ENCODE data around the gene MVB12B. TPM values are rescaled to one million over a fixed set of nuclear protein-coding genes. Genes with fewer than 3 reads are reported as not detected.

Gene MVB12B
- total and polyA plus RNA-seq, 2 donors: 4.4 to 11.5 TPM

- Histone ChIP-seq H3K4me1 (ENCODE audit: control insufficient read depth in 2 of 2, insufficient read depth in 2 of 2, low read length in 2 of 2) (peaks cover 60 to 71% of the 10 kb centered on the region in 2 donors), H3K4me3 (ENCODE audit: low read length in 2 of 2) (no peak overlapping the region), H3K27ac (ENCODE audit: low read depth in 1 of 2, low read length in 1 of 2) (no peak overlapping the region), H3K27me3 (ENCODE audit: control insufficient read depth in 2 of 2, insufficient read depth in 1 of 2, low read length in 1 of 2) (no peaks in the 10 kb centered on the region), H3K36me3 (ENCODE audit: control insufficient read depth in 2 of 2, insufficient read depth in 2 of 2, low read length in 1 of 2) (peaks cover 3 to 12% of the 10 kb centered on the region in 2 donors), H3K9me3 (ENCODE audit: control insufficient read depth in 2 of 2, insufficient read depth in 1 of 2, low read length in 1 of 2) (no peaks in the 10 kb centered on the region)
- WGBS: 93% methylated on average over 8 of the region's 8 CpGs
- no peak for DNase-seq (ENCODE audit: low read depth in 6 of 9, low spot score in 9 of 9)
Observed at GRCh38 chr9:126399251-126399650, 72.6 kb downstream of the MVB12B start.

- Histone ChIP-seq H3K36me3 (ENCODE audit: control insufficient read depth in 2 of 2, insufficient read depth in 2 of 2, low read length in 1 of 2) (peaks cover 3 to 12% of the 10 kb centered on the region in 2 donors), H3K27ac (ENCODE audit: low read depth in 1 of 2, low read length in 1 of 2) (no peak overlapping the region), H3K4me1 (ENCODE audit: control insufficient read depth in 2 of 2, insufficient read depth in 2 of 2, low read length in 2 of 2) (peaks cover 59 to 67% of the 10 kb centered on the region in 2 donors), H3K4me3 (ENCODE audit: low read length in 2 of 2) (no peak overlapping the region), H3K9me3 (ENCODE audit: control insufficient read depth in 2 of 2, insufficient read depth in 1 of 2, low read length in 1 of 2) (no peaks in the 10 kb centered on the region), H3K27me3 (ENCODE audit: control insufficient read depth in 2 of 2, insufficient read depth in 1 of 2, low read length in 1 of 2) (no peaks in the 10 kb centered on the region)
- 97% methylated on average over 10 of the region's 10 CpGs for WGBS
- no peak for DNase-seq (ENCODE audit: low read depth in 6 of 9, low spot score in 9 of 9)
Observed at GRCh38 chr9:126399789-126400188, 73.2 kb downstream of the MVB12B start.

GRCh38 chr9:126400571-126400970 is 73.9 kb downstream of the MVB12B start:
- no peak overlapping the region for H3K4me3 ChIP-seq (ENCODE audit: low read length in 2 of 2)
- no peaks in the 10 kb centered on the region for H3K9me3 ChIP-seq (ENCODE audit: control insufficient read depth in 2 of 2, insufficient read depth in 1 of 2, low read length in 1 of 2)
- no peak overlapping the region for H3K27ac ChIP-seq (ENCODE audit: low read depth in 1 of 2, low read length in 1 of 2)
- 97% methylated on average over 11 of the region's 11 CpGs for WGBS
- no peak for DNase-seq (ENCODE audit: low read depth in 6 of 9, low spot score in 9 of 9)
- H3K4me1 ChIP-seq (ENCODE audit: control insufficient read depth in 2 of 2, insufficient read depth in 2 of 2, low read length in 2 of 2): peaks cover 51 to 59% of the 10 kb centered on the region in 2 donors
- no peaks in the 10 kb centered on the region for H3K27me3 ChIP-seq (ENCODE audit: control insufficient read depth in 2 of 2, insufficient read depth in 1 of 2, low read length in 1 of 2)
- peaks cover 3 to 12% of the 10 kb centered on the region in 2 donors for H3K36me3 ChIP-seq (ENCODE audit: control insufficient read depth in 2 of 2, insufficient read depth in 2 of 2, low read length in 1 of 2)

GRCh38 chr9:126401107-126401506 is 74.5 kb downstream of the MVB12B start:
- peaks cover 3 to 12% of the 10 kb centered on the region in 2 donors for H3K36me3 ChIP-seq (ENCODE audit: control insufficient read depth in 2 of 2, insufficient read depth in 2 of 2, low read length in 1 of 2)
- no peak overlapping the region for H3K27ac ChIP-seq (ENCODE audit: low read depth in 1 of 2, low read length in 1 of 2)
- WGBS: 86% methylated on average over 6 of the region's 6 CpGs

GRCh38 chr9:126401581-126401980 is 75.0 kb downstream of the MVB12B start:
- Histone ChIP-seq H3K9me3 (ENCODE audit: control insufficient read depth in 2 of 2, insufficient read depth in 1 of 2, low read length in 1 of 2) (no peaks in the 10 kb centered on the region), H3K4me1 (ENCODE audit: control insufficient read depth in 2 of 2, insufficient read depth in 2 of 2, low read length in 2 of 2) (peaks cover 41 to 49% of the 10 kb centered on the region in 2 donors), H3K27ac (ENCODE audit: low read depth in 1 of 2, low read length in 1 of 2) (no peak overlapping the region), H3K27me3 (ENCODE audit: control insufficient read depth in 2 of 2, insufficient read depth in 1 of 2, low read length in 1 of 2) (no peaks in the 10 kb centered on the region), H3K36me3 (ENCODE audit: control insufficient read depth in 2 of 2, insufficient read depth in 2 of 2, low read length in 1 of 2) (peaks cover 3 to 10% of the 10 kb centered on the region in 2 donors), H3K4me3 (ENCODE audit: low read length in 2 of 2) (no peak overlapping the region)
- DNase-seq (ENCODE audit: low read depth in 6 of 9, low spot score in 9 of 9): no peak
- 97% methylated on average over 12 of the region's 12 CpGs for WGBS

More at GRCh38 chr9:126401107-126401506, 74.5 kb downstream of the MVB12B start:
- Histone ChIP-seq H3K27me3 (ENCODE audit: control insufficient read depth in 2 of 2, insufficient read depth in 1 of 2, low read length in 1 of 2) (no peaks in the 10 kb centered on the region), H3K4me1 (ENCODE audit: control insufficient read depth in 2 of 2, insufficient read depth in 2 of 2, low read length in 2 of 2) (peaks cover 46 to 53% of the 10 kb centered on the region in 2 donors), H3K9me3 (ENCODE audit: control insufficient read depth in 2 of 2, insufficient read depth in 1 of 2, low read length in 1 of 2) (no peaks in the 10 kb centered on the region), H3K4me3 (ENCODE audit: low read length in 2 of 2) (no peak overlapping the region)
- no peak for DNase-seq (ENCODE audit: low read depth in 6 of 9, low spot score in 9 of 9)

- no peak for DNase-seq (ENCODE audit: low read depth in 6 of 9, low spot score in 9 of 9)
- 94% methylated on average over 5 of the region's 5 CpGs for WGBS
Observed at GRCh38 chr9:126403397-126403796, 76.8 kb downstream of the MVB12B start.

GRCh38 chr9:126404459-126404858 is 77.8 kb downstream of the MVB12B start:
- H3K27ac ChIP-seq (ENCODE audit: low read depth in 1 of 2, low read length in 1 of 2): no peak overlapping the region
- peaks cover 0 to 12% of the 10 kb centered on the region in 2 donors for H3K36me3 ChIP-seq (ENCODE audit: control insufficient read depth in 2 of 2, insufficient read depth in 2 of 2, low read length in 1 of 2)
- H3K9me3 ChIP-seq (ENCODE audit: control insufficient read depth in 2 of 2, insufficient read depth in 1 of 2, low read length in 1 of 2): no peaks in the 10 kb centered on the region
- 93% methylated on average over 14 of the region's 14 CpGs for WGBS
- H3K27me3 ChIP-seq (ENCODE audit: control insufficient read depth in 2 of 2, insufficient read depth in 1 of 2, low read length in 1 of 2): no peaks in the 10 kb centered on the region
- no peak for DNase-seq (ENCODE audit: low read depth in 6 of 9, low spot score in 9 of 9)
- H3K4me1 ChIP-seq (ENCODE audit: control insufficient read depth in 2 of 2, insufficient read depth in 2 of 2, low read length in 2 of 2): peaks cover 25 to 35% of the 10 kb centered on the region in 2 donors
- no peak overlapping the region for H3K4me3 ChIP-seq (ENCODE audit: low read length in 2 of 2)

More at GRCh38 chr9:126403397-126403796, 76.8 kb downstream of the MVB12B start:
- peaks cover 3 to 11% of the 10 kb centered on the region in 2 donors for H3K36me3 ChIP-seq (ENCODE audit: control insufficient read depth in 2 of 2, insufficient read depth in 2 of 2, low read length in 1 of 2)
- no peak overlapping the region for H3K4me3 ChIP-seq (ENCODE audit: low read length in 2 of 2)
- peaks cover 27 to 35% of the 10 kb centered on the region in 2 donors for H3K4me1 ChIP-seq (ENCODE audit: control insufficient read depth in 2 of 2, insufficient read depth in 2 of 2, low read length in 2 of 2)
- no peaks in the 10 kb centered on the region for H3K27me3 ChIP-seq (ENCODE audit: control insufficient read depth in 2 of 2, insufficient read depth in 1 of 2, low read length in 1 of 2)
- no peak overlapping the region for H3K27ac ChIP-seq (ENCODE audit: low read depth in 1 of 2, low read length in 1 of 2)
- H3K9me3 ChIP-seq (ENCODE audit: control insufficient read depth in 2 of 2, insufficient read depth in 1 of 2, low read length in 1 of 2): no peaks in the 10 kb centered on the region

GRCh38 chr9:126406075-126406667 is 79.5 kb downstream of the MVB12B start:
- Histone ChIP-seq H3K4me3 (ENCODE audit: low read length in 2 of 2) (no peak overlapping the region), H3K9me3 (ENCODE audit: control insufficient read depth in 2 of 2, insufficient read depth in 1 of 2, low read length in 1 of 2) (no peaks in the 10 kb centered on the region), H3K4me1 (ENCODE audit: control insufficient read depth in 2 of 2, insufficient read depth in 2 of 2, low read length in 2 of 2) (peaks cover 35 to 49% of the 10 kb centered on the region in 2 donors), H3K36me3 (ENCODE audit: control insufficient read depth in 2 of 2, insufficient read depth in 2 of 2, low read length in 1 of 2) (peaks cover 0 to 12% of the 10 kb centered on the region in 2 donors), H3K27ac (ENCODE audit: low read depth in 1 of 2, low read length in 1 of 2) (no peak overlapping the region), H3K27me3 (ENCODE audit: control insufficient read depth in 2 of 2, insufficient read depth in 1 of 2, low read length in 1 of 2) (no peaks in the 10 kb centered on the region)
- WGBS: 97% methylated on average over 10 of the region's 10 CpGs
- no peak for DNase-seq (ENCODE audit: low read depth in 6 of 9, low spot score in 9 of 9)

- Histone ChIP-seq H3K9me3 (ENCODE audit: control insufficient read depth in 2 of 2, insufficient read depth in 1 of 2, low read length in 1 of 2) (no peaks in the 10 kb centered on the region), H3K4me1 (ENCODE audit: control insufficient read depth in 2 of 2, insufficient read depth in 2 of 2, low read length in 2 of 2) (peaks cover 43 to 56% of the 10 kb centered on the region in 2 donors), H3K36me3 (ENCODE audit: control insufficient read depth in 2 of 2, insufficient read depth in 2 of 2, low read length in 1 of 2) (peaks cover 0 to 8% of the 10 kb centered on the region in 2 donors), H3K4me3 (ENCODE audit: low read length in 2 of 2) (no peak overlapping the region), H3K27ac (ENCODE audit: low read depth in 1 of 2, low read length in 1 of 2) (no peak overlapping the region), H3K27me3 (ENCODE audit: control insufficient read depth in 2 of 2, insufficient read depth in 1 of 2, low read length in 1 of 2) (no peaks in the 10 kb centered on the region)
- no peak for DNase-seq (ENCODE audit: low read depth in 6 of 9, low spot score in 9 of 9)
- 93% methylated on average over 19 of the region's 19 CpGs for WGBS
Observed at GRCh38 chr9:126407114-126407870, 80.7 kb downstream of the MVB12B start.

Data from thymus (tissue), 11 donors.